GM21390 (cell line): ENCODE results near the gene CNMD.
"Not testable (repeated sequence)": the region's sequence is repeated elsewhere in the genome, so short reads cannot be mapped to it uniquely, and the experiment has no call there.

Source experiments
- ATAC-seq: cut with Tn5 transposase; IDR thresholded peaks from one replicate; pipeline ENCODE4 v1.9.1; 2021; ENCODE audit not compliant: unreplicated experiment

The CNMD gene

GRCh38 chr13:52695856-52696255, 43.8 kb downstream of the CNMD start:
- ATAC-seq = peak; percentile 76

GRCh38 chr13:52686376-52686775, 53.2 kb downstream of the CNMD start:
- ATAC-seq = no peak

- not testable (repeated sequence) for ATAC-seq
These were observed 53.8 kb downstream of the CNMD start for GRCh38 chr13:52685806-52686205.

GRCh38 chr13:52677823-52678222, 61.8 kb downstream of the CNMD start:
- no peak for ATAC-seq

GRCh38 chr13:52673465-52673864, 66.2 kb downstream of the CNMD start:
- ATAC-seq = no peak

GRCh38 chr13:52670726-52671125, 68.9 kb downstream of the CNMD start:
- ATAC-seq = no peak

- no peak for ATAC-seq
These were observed 69.9 kb downstream of the CNMD start for GRCh38 chr13:52669677-52670076.

GRCh38 chr13:52665325-52665724, 74.3 kb downstream of the CNMD start:
- no peak for ATAC-seq

- ATAC-seq = no peak
These were observed 75.3 kb downstream of the CNMD start for GRCh38 chr13:52664272-52664671.

GRCh38 chr13:52659340-52659739, 80.3 kb downstream of the CNMD start:
- ATAC-seq = no peak
